ENCODE results near the gene CHPT1.
A peak's percentile ranks its signal among the peaks of the same experiment; 100 is the strongest.

CHPT1 gene

DNA sequence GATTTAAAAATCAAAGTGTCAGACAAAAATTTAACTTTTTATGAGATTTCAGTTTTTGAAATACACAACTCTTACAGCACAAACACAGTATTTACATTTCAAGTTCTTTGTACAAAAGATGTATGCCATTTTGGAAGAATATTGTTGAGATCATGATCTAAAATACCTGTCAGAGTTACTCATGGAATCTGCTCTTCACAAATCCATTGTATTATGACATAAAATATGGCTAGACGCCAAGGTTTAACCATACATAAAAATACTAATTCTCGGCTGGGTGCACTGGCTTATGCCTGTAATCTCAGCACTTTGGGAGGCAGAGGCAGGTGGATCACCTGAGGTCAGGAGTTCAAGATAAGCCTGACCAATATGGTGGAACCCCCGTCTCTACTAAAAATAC lies 48.0 kb downstream of the CHPT1 start:
- Mint-ChIP-seq H3K4me3 (no peak overlapping the region), H3K27me3 (ENCODE audit: low read depth) (no peaks in the 10 kb centered on the region), H3K4me1 (ENCODE audit: low read depth) (peaks cover 4% of the 10 kb centered on the region), H3K9me3 (no peaks in the 10 kb centered on the region), H3K27ac (peak overlapping the region; percentile 53), H3K36me3 (ENCODE audit: low read depth) (peaks cover 45% of the 10 kb centered on the region)
- DNase-seq (ENCODE audit: low spot score): no peak

- peaks cover 4% of the 10 kb centered on the region for H3K4me1 Mint-ChIP-seq (ENCODE audit: low read depth)
- H3K36me3 Mint-ChIP-seq (ENCODE audit: low read depth): peaks cover 48% of the 10 kb centered on the region
- no peaks in the 10 kb centered on the region for H3K27me3 Mint-ChIP-seq (ENCODE audit: low read depth)
- no peaks in the 10 kb centered on the region for H3K9me3 Mint-ChIP-seq
- no peak overlapping the region for H3K27ac Mint-ChIP-seq
- no peak for DNase-seq (ENCODE audit: low spot score)
- H3K4me3 Mint-ChIP-seq: no peak overlapping the region
Measured at GRCh38 chr12:101746196-101746595, 48.8 kb downstream of the CHPT1 start.

GRCh38 chr12:101746661-101747060 lies 49.2 kb downstream of the CHPT1 start:
- Mint-ChIP-seq H3K36me3 (ENCODE audit: low read depth) (peaks cover 51% of the 10 kb centered on the region), H3K27me3 (ENCODE audit: low read depth) (no peaks in the 10 kb centered on the region), H3K4me1 (ENCODE audit: low read depth) (peaks cover 4% of the 10 kb centered on the region), H3K4me3 (no peak overlapping the region), H3K9me3 (no peaks in the 10 kb centered on the region), H3K27ac (no peak overlapping the region)
- DNase-seq (ENCODE audit: low spot score): no peak

GRCh38 chr12:101747697-101748096 lies 50.3 kb downstream of the CHPT1 start:
- no peak overlapping the region for H3K4me3 Mint-ChIP-seq
- H3K4me1 Mint-ChIP-seq (ENCODE audit: low read depth): peaks cover 4% of the 10 kb centered on the region
- no peaks in the 10 kb centered on the region for H3K9me3 Mint-ChIP-seq
- no peaks in the 10 kb centered on the region for H3K27me3 Mint-ChIP-seq (ENCODE audit: low read depth)
- H3K27ac Mint-ChIP-seq: no peak overlapping the region
- peaks cover 56% of the 10 kb centered on the region for H3K36me3 Mint-ChIP-seq (ENCODE audit: low read depth)
- no peak for DNase-seq (ENCODE audit: low spot score)

DNA sequence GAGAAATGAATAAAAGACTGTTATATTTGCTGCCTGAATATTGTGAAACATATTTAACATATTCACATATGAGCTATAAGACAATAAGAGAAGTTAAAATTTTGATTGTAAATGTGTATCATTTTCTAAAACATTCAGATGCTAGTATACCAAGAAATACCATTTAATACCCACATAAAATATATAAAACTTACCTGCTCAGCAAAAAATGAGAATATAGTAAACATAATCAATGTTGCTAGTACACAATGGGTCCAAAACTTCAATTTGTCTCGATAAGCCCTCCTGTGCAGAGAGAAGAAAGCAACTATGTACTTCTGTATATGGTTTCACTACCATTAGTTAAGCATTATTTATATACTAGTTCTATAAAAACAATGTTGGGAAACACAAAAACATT lies 51.5 kb downstream of the CHPT1 start:
- no peak overlapping the region for H3K4me3 Mint-ChIP-seq
- H3K36me3 Mint-ChIP-seq (ENCODE audit: low read depth): peaks cover 54% of the 10 kb centered on the region
- H3K27me3 Mint-ChIP-seq (ENCODE audit: low read depth): no peaks in the 10 kb centered on the region

DNA sequence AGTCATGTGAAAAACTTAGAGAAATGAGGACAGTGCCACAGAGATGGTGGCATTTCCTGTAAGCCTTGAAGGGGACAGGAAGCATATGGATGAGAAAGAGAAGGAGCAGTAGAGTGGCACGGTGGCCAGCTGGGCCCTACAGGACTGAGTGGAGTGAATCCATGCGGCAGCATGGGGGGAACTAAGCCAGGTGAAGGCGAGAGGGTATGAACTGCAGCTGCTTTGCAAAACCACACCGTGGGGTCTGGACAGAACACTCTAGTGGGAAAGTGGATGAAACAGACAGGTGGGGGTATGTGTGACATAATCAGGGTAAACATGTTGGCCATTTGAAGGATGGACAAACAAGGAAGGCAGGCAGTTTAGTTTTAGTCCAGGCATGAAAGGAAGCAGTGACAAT lies 52.2 kb downstream of the CHPT1 start:
- DNase-seq (ENCODE audit: low spot score): no peak
- no peak overlapping the region for H3K27ac Mint-ChIP-seq
- H3K4me1 Mint-ChIP-seq (ENCODE audit: low read depth): no peaks in the 10 kb centered on the region
- H3K9me3 Mint-ChIP-seq: no peaks in the 10 kb centered on the region
- H3K27me3 Mint-ChIP-seq (ENCODE audit: low read depth): no peaks in the 10 kb centered on the region
- H3K4me3 Mint-ChIP-seq: no peak overlapping the region
- peaks cover 50% of the 10 kb centered on the region for H3K36me3 Mint-ChIP-seq (ENCODE audit: low read depth)

More for the DNA sequence above, 51.5 kb downstream of the CHPT1 start:
- no peak for DNase-seq (ENCODE audit: low spot score)
- Mint-ChIP-seq H3K4me1 (ENCODE audit: low read depth) (peaks cover 4% of the 10 kb centered on the region), H3K27ac (no peak overlapping the region), H3K9me3 (no peaks in the 10 kb centered on the region)

DNA sequence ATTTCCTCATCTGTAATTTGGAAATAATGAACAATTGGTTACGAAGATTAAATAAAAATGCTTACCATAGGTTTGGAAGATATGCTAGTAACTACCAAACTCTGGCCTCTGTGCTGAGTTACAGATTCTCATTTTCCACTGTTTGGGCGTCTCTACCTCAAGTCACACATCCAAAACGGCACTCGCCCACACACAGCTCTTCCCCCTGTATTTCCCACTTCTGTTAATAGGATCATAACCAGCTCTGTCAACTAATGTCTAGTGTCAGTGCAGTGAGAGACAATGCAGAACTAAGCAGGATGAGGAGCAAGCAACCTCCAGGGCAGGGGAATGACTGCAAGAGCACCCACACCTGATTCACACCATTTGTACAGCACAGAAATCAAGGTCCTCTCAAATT lies 52.7 kb downstream of the CHPT1 start:
- no peak overlapping the region for H3K27ac Mint-ChIP-seq
- H3K9me3 Mint-ChIP-seq: no peaks in the 10 kb centered on the region
- no peak overlapping the region for H3K4me3 Mint-ChIP-seq
- no peaks in the 10 kb centered on the region for H3K4me1 Mint-ChIP-seq (ENCODE audit: low read depth)
- no peaks in the 10 kb centered on the region for H3K27me3 Mint-ChIP-seq (ENCODE audit: low read depth)
- peaks cover 50% of the 10 kb centered on the region for H3K36me3 Mint-ChIP-seq (ENCODE audit: low read depth)
- no peak for DNase-seq (ENCODE audit: low spot score)

GRCh38 chr12:101759396-101760047 lies 62.1 kb downstream of the CHPT1 start:
- Mint-ChIP-seq H3K9me3 (no peaks in the 10 kb centered on the region), H3K27ac (no peak overlapping the region), H3K4me1 (ENCODE audit: low read depth) (peaks cover 3% of the 10 kb centered on the region), H3K36me3 (ENCODE audit: low read depth) (peaks cover 34% of the 10 kb centered on the region), H3K27me3 (ENCODE audit: low read depth) (no peaks in the 10 kb centered on the region), H3K4me3 (no peak overlapping the region)
- DNase-seq (ENCODE audit: low spot score): no peak

- no peaks in the 10 kb centered on the region for H3K9me3 Mint-ChIP-seq
- H3K4me1 Mint-ChIP-seq (ENCODE audit: low read depth): peaks cover 3% of the 10 kb centered on the region
- no peak overlapping the region for H3K4me3 Mint-ChIP-seq
- H3K27me3 Mint-ChIP-seq (ENCODE audit: low read depth): no peaks in the 10 kb centered on the region
- no peak for DNase-seq (ENCODE audit: low spot score)
- no peak overlapping the region for H3K27ac Mint-ChIP-seq
- peaks cover 34% of the 10 kb centered on the region for H3K36me3 Mint-ChIP-seq (ENCODE audit: low read depth)
Measured at GRCh38 chr12:101761350-101761749, 63.9 kb downstream of the CHPT1 start.

- DNase-seq (ENCODE audit: low spot score): no peak
- Mint-ChIP-seq H3K36me3 (ENCODE audit: low read depth) (peaks cover 34% of the 10 kb centered on the region), H3K4me1 (ENCODE audit: low read depth) (peaks cover 3% of the 10 kb centered on the region), H3K27ac (no peak overlapping the region), H3K9me3 (no peaks in the 10 kb centered on the region), H3K27me3 (ENCODE audit: low read depth) (no peaks in the 10 kb centered on the region), H3K4me3 (no peak overlapping the region)
Measured at GRCh38 chr12:101761781-101762180, 64.3 kb downstream of the CHPT1 start.

GRCh38 chr12:101763246-101763931 lies 65.9 kb downstream of the CHPT1 start:
- Mint-ChIP-seq H3K4me3 (no peak overlapping the region), H3K36me3 (ENCODE audit: low read depth) (peaks cover 36% of the 10 kb centered on the region), H3K27me3 (ENCODE audit: low read depth) (no peaks in the 10 kb centered on the region), H3K27ac (no peak overlapping the region), H3K9me3 (no peaks in the 10 kb centered on the region), H3K4me1 (ENCODE audit: low read depth) (peaks cover 3% of the 10 kb centered on the region)
- DNase-seq (ENCODE audit: low spot score): no peak

DNA sequence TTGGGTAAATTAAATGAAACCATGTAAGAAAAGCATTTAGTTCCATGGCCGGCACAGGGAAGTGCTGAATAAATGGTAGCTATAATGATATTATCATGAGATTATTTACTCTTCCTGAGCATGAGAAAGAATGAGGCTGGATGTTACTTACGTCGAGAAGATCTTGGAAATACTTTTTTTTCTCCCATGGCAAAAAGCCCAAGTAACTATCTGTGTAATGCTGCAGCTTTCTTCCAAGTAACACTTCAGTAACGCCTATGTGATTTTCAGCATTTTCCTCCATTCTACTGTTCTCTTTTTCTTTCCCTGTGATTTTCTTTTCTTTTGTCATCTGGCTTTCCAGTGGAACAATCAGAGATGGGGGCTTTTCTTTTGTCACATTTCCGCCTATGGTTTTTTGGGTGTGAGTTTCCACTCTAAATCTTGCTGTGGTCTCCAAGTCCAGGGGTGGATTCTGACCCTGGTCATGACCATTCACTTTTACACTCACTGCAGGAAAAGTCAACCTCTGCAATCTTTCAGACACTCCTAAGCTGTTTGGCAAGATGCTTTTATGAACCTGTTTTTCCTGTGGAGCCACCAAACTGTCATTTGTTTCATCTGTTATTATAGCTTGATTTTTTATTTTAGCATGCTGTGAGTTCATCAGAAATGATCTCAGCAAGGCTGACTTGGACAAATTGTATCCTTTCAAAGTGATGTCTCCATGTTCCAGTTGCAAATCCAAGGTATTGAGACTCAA lies 66.8 kb downstream of the CHPT1 start:
- Mint-ChIP-seq H3K4me3 (no peak overlapping the region), H3K27ac (no peak overlapping the region), H3K27me3 (ENCODE audit: low read depth) (no peaks in the 10 kb centered on the region), H3K36me3 (ENCODE audit: low read depth) (peaks cover 34% of the 10 kb centered on the region), H3K9me3 (no peaks in the 10 kb centered on the region), H3K4me1 (ENCODE audit: low read depth) (peaks cover 3% of the 10 kb centered on the region)
- DNase-seq (ENCODE audit: low spot score): no peak

DNA sequence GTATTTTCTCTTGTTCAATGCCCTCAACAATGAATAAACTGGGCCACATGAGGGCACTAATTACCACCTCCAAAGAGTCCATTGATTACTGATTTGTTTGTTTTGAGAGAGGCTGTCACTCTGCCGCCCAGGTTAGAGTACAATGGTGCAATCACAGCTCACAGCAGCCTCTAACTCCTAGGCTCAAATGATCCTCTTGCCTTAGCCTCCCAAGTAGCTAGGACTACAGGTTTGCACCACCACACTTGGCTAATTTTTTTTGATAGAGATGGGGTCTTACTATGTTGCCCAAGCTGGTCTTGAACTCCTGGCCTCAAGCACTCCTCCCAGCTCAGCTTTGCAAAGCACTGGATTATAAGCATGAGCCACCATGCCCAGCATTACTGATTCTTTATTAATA lies 70.1 kb downstream of the CHPT1 start:
- peaks cover 46% of the 10 kb centered on the region for H3K36me3 Mint-ChIP-seq (ENCODE audit: low read depth)
- no peak overlapping the region for H3K4me3 Mint-ChIP-seq
- H3K9me3 Mint-ChIP-seq: no peaks in the 10 kb centered on the region
- peaks cover 15% of the 10 kb centered on the region for H3K4me1 Mint-ChIP-seq (ENCODE audit: low read depth)
- no peak for DNase-seq (ENCODE audit: low spot score)
- H3K27ac Mint-ChIP-seq: no peak overlapping the region
- no peaks in the 10 kb centered on the region for H3K27me3 Mint-ChIP-seq (ENCODE audit: low read depth)

- H3K27ac Mint-ChIP-seq: no peak overlapping the region
- peaks cover 46% of the 10 kb centered on the region for H3K36me3 Mint-ChIP-seq (ENCODE audit: low read depth)
- H3K4me3 Mint-ChIP-seq: no peak overlapping the region
- no peaks in the 10 kb centered on the region for H3K27me3 Mint-ChIP-seq (ENCODE audit: low read depth)
- H3K4me1 Mint-ChIP-seq (ENCODE audit: low read depth): peaks cover 19% of the 10 kb centered on the region
- no peaks in the 10 kb centered on the region for H3K9me3 Mint-ChIP-seq
- no peak for DNase-seq (ENCODE audit: low spot score)
Measured at GRCh38 chr12:101768781-101769180, 71.3 kb downstream of the CHPT1 start.
